Activated naive CD8-positive, alpha-beta T cell treated with anti-CD3 and anti-CD28 coated beads, Interleukin-2, amount 10 ng/mL, durations not matched to agents 7 days and 5 days (primary cell): ENCODE results near the gene WDR70. TPM values are rescaled to one million over a fixed set of nuclear protein-coding genes. Genes with fewer than 3 reads are reported as not detected.
"Not testable (repeated sequence)": the region's sequence is repeated elsewhere in the genome, so short reads cannot be mapped to it uniquely, and the experiment has no call there.

Source experiments
- ATAC-seq: fragments of 150-1000 bp; cut with Tn5 transposase; one replicate; pipeline ENCODE4 v1.10.0; 2021; ENCODE audit warnings: low read depth, moderate library complexity
- POLR2A ChIA-PET: fragments of 350-600 bp; sonication (Branson Sonifier 250); formaldehyde crosslinking; loops from one replicate; lab custom pipeline; 2021; ENCODE audit warnings: antibody characterized with exemption; lab: Charles Lee
- DNase-seq: peaks from one replicate; pipeline ENCODE4 v3.0.0; 2021
- H3K27ac Mint-ChIP-seq: one replicate; pipeline ENCODE4 v1.8.0; 2022; ENCODE audit warnings: mild to moderate bottlenecking, mixed read lengths
- H3K27me3 Mint-ChIP-seq: one replicate; pipeline ENCODE4 v1.8.0; 2022; ENCODE audit warnings: mild to moderate bottlenecking, moderate library complexity, mixed read lengths
- H3K36me3 Mint-ChIP-seq: one replicate; pipeline ENCODE4 v1.8.0; 2021; ENCODE audit warnings: mild to moderate bottlenecking, mixed read lengths
- H3K4me1 Mint-ChIP-seq: one replicate; pipeline ENCODE4 v1.8.0; 2021; ENCODE audit warnings: mixed read lengths
- H3K4me3 Mint-ChIP-seq: one replicate; pipeline ENCODE4 v1.8.0; 2022; ENCODE audit warnings: mild to moderate bottlenecking, moderate library complexity, mixed read lengths
- H3K9me3 Mint-ChIP-seq: one replicate; pipeline ENCODE4 v1.8.0; 2021; ENCODE audit warnings: mixed read lengths
- total RNA-seq, 2 experiments: library from RNA; stranded (reverse); gene quantifications; one replicate each; pipeline ENCODE4 v1.2.3, GENCODE V29; 2021

The WDR70 gene
- total RNA-seq, 2 experiments from 2014 or later: 35.8 to 37.6 TPM

- no peaks in the 10 kb centered on the region for H3K27me3 Mint-ChIP-seq
- peaks cover 8% of the 10 kb centered on the region for H3K9me3 Mint-ChIP-seq
- no peak overlapping the region for H3K4me3 Mint-ChIP-seq
- no peak for DNase-seq
- H3K4me1 Mint-ChIP-seq: no peaks in the 10 kb centered on the region
- POLR2A ChIA-PET: no interaction called here
- peaks cover 16% of the 10 kb centered on the region for H3K36me3 Mint-ChIP-seq
- no peak for ATAC-seq
- no peak overlapping the region for H3K27ac Mint-ChIP-seq
Observed at GRCh38 chr5:37619353-37619752, 240.2 kb downstream of the WDR70 start.

GRCh38 chr5:37622354-37622753, 243.2 kb downstream of the WDR70 start:
- H3K4me3 Mint-ChIP-seq, ATAC-seq, POLR2A ChIA-PET, H3K27ac Mint-ChIP-seq, H3K9me3 Mint-ChIP-seq, DNase-seq, H3K27me3 Mint-ChIP-seq, H3K4me1 Mint-ChIP-seq: not testable (repeated sequence)
- peaks cover 18% of the 10 kb centered on the region for H3K36me3 Mint-ChIP-seq

GRCh38 chr5:37626266-37626665, 247.1 kb downstream of the WDR70 start:
- Mint-ChIP-seq H3K4me3 (no peak overlapping the region), H3K36me3 (peaks cover 38% of the 10 kb centered on the region), H3K27me3 (no peaks in the 10 kb centered on the region), H3K4me1 (no peaks in the 10 kb centered on the region), H3K27ac (no peak overlapping the region), H3K9me3 (peaks cover 20% of the 10 kb centered on the region)
- DNase-seq (no peak), ATAC-seq (no peak)
- POLR2A ChIA-PET: no interaction called here

GRCh38 chr5:37628876-37629275, 249.8 kb downstream of the WDR70 start:
- ATAC-seq (no peak), DNase-seq (no peak)
- Mint-ChIP-seq H3K27ac (no peak overlapping the region), H3K9me3 (peaks cover 17% of the 10 kb centered on the region), H3K4me3 (no peak overlapping the region), H3K36me3 (peaks cover 34% of the 10 kb centered on the region), H3K27me3 (no peaks in the 10 kb centered on the region), H3K4me1 (no peaks in the 10 kb centered on the region)
- POLR2A ChIA-PET: no interaction called here

- Mint-ChIP-seq H3K4me3 (no peak overlapping the region), H3K27ac (no peak overlapping the region), H3K9me3 (peaks cover 19% of the 10 kb centered on the region), H3K36me3 (peaks cover 32% of the 10 kb centered on the region), H3K27me3 (no peaks in the 10 kb centered on the region), H3K4me1 (no peaks in the 10 kb centered on the region)
- no peak for DNase-seq
- ATAC-seq: no peak
- POLR2A ChIA-PET: no interaction called here
Observed at GRCh38 chr5:37631939-37632338, 252.8 kb downstream of the WDR70 start.

- ATAC-seq: no peak
- Mint-ChIP-seq H3K4me1 (no peaks in the 10 kb centered on the region), H3K36me3 (peaks cover 4% of the 10 kb centered on the region), H3K9me3 (peaks cover 3% of the 10 kb centered on the region), H3K4me3 (no peak overlapping the region), H3K27ac (no peak overlapping the region), H3K27me3 (no peaks in the 10 kb centered on the region)
- POLR2A ChIA-PET: no interaction called here
- DNase-seq: no peak
Observed at GRCh38 chr5:37637165-37637845, 258.2 kb downstream of the WDR70 start.

- DNase-seq: no peak
- Mint-ChIP-seq H3K36me3 (peaks cover 7% of the 10 kb centered on the region), H3K27ac (no peak overlapping the region), H3K27me3 (no peaks in the 10 kb centered on the region), H3K9me3 (peaks cover 7% of the 10 kb centered on the region), H3K4me3 (no peak overlapping the region), H3K4me1 (no peaks in the 10 kb centered on the region)
- ATAC-seq: no peak
- POLR2A ChIA-PET: no interaction called here
Observed at GRCh38 chr5:37638897-37639296, 259.8 kb downstream of the WDR70 start.

GRCh38 chr5:37640088-37640487, 261.0 kb downstream of the WDR70 start:
- POLR2A ChIA-PET: no interaction called here

GRCh38 chr5:37641933-37642332, 262.8 kb downstream of the WDR70 start:
- Mint-ChIP-seq H3K4me3 (no peak overlapping the region), H3K9me3 (peaks cover 15% of the 10 kb centered on the region), H3K36me3 (peaks cover 17% of the 10 kb centered on the region), H3K4me1 (no peaks in the 10 kb centered on the region), H3K27me3 (no peaks in the 10 kb centered on the region), H3K27ac (no peak overlapping the region)
- no peak for ATAC-seq
- POLR2A ChIA-PET: no interaction called here
- DNase-seq: no peak

More at GRCh38 chr5:37640088-37640487, 261.0 kb downstream of the WDR70 start:
- no peak for ATAC-seq
- Mint-ChIP-seq H3K27me3 (no peaks in the 10 kb centered on the region), H3K36me3 (peaks cover 12% of the 10 kb centered on the region), H3K9me3 (peaks cover 11% of the 10 kb centered on the region), H3K27ac (no peak overlapping the region), H3K4me1 (no peaks in the 10 kb centered on the region), H3K4me3 (no peak overlapping the region)
- no peak for DNase-seq

- H3K4me3 Mint-ChIP-seq: no peak overlapping the region
- H3K27ac Mint-ChIP-seq: no peak overlapping the region
- POLR2A ChIA-PET: no interaction called here
- no peaks in the 10 kb centered on the region for H3K4me1 Mint-ChIP-seq
- ATAC-seq: no peak
- no peaks in the 10 kb centered on the region for H3K27me3 Mint-ChIP-seq
- peaks cover 19% of the 10 kb centered on the region for H3K9me3 Mint-ChIP-seq
- no peak for DNase-seq
- H3K36me3 Mint-ChIP-seq: peaks cover 28% of the 10 kb centered on the region
Observed at GRCh38 chr5:37645707-37646106, 266.6 kb downstream of the WDR70 start.

GRCh38 chr5:37654566-37654965, 275.4 kb downstream of the WDR70 start:
- POLR2A ChIA-PET, DNase-seq, H3K4me3 Mint-ChIP-seq, H3K4me1 Mint-ChIP-seq, H3K27me3 Mint-ChIP-seq, H3K27ac Mint-ChIP-seq, ATAC-seq: not testable (repeated sequence)
- Mint-ChIP-seq H3K36me3 (peaks cover 11% of the 10 kb centered on the region), H3K9me3 (peaks cover 15% of the 10 kb centered on the region)

GRCh38 chr5:37657046-37657445, 277.9 kb downstream of the WDR70 start:
- Mint-ChIP-seq H3K27me3 (no peaks in the 10 kb centered on the region), H3K9me3 (peaks cover 11% of the 10 kb centered on the region), H3K36me3 (peaks cover 6% of the 10 kb centered on the region), H3K4me1 (peaks cover 2% of the 10 kb centered on the region), H3K27ac (no peak overlapping the region), H3K4me3 (no peak overlapping the region)
- POLR2A ChIA-PET: no interaction called here
- no peak for ATAC-seq
- DNase-seq: no peak

- Mint-ChIP-seq H3K27ac (no peak overlapping the region), H3K4me1 (peaks cover 2% of the 10 kb centered on the region), H3K9me3 (peaks cover 2% of the 10 kb centered on the region), H3K4me3 (no peak overlapping the region), H3K27me3 (no peaks in the 10 kb centered on the region), H3K36me3 (peaks cover 2% of the 10 kb centered on the region)
- POLR2A ChIA-PET: no interaction called here
- no peak for ATAC-seq
- no peak for DNase-seq
Observed at GRCh38 chr5:37658440-37658839, 279.3 kb downstream of the WDR70 start.

- DNase-seq (no peak), ATAC-seq (no peak)
- H3K9me3 Mint-ChIP-seq: no peaks in the 10 kb centered on the region
- POLR2A ChIA-PET: no interaction called here
- no peaks in the 10 kb centered on the region for H3K36me3 Mint-ChIP-seq
- no peaks in the 10 kb centered on the region for H3K27me3 Mint-ChIP-seq
- no peak overlapping the region for H3K4me3 Mint-ChIP-seq
- H3K4me1 Mint-ChIP-seq: peaks cover 2% of the 10 kb centered on the region
- H3K27ac Mint-ChIP-seq: no peak overlapping the region
Observed at GRCh38 chr5:37660319-37660718, 281.2 kb downstream of the WDR70 start.
